AG04450 (cell line): ENCODE measurements around the gene EBI3. TPM values are rescaled to one million over a fixed set of nuclear protein-coding genes. Genes with fewer than 3 reads are reported as not detected.
"Not testable (repeated sequence)": the region's sequence is repeated elsewhere in the genome, so short reads cannot be mapped to it uniquely, and the experiment has no call there.

Source experiments
- CTCF ChIA-PET: fragments of 300-600, 350-600 bp; formaldehyde crosslinking; extraction: SDS; loops from one replicate; lab custom pipeline; 2022; ENCODE audit warnings: antibody characterized with exemption, inconsistent platforms; lab: Charles Lee
- POLR2A ChIA-PET: fragments of 350-600 bp; formaldehyde crosslinking; extraction: SDS; loops from one replicate; lab custom pipeline; 2021; ENCODE audit warnings: antibody characterized with exemption, inconsistent platforms; lab: Yijun Ruan, JAX
- DNase-seq: peaks from one replicate; pipeline ENCODE4 v3.0.0-alpha.2; 2011; ENCODE audit warnings: low read depth, low spot score
- H3K27ac ChIP-seq: one replicate; pipeline ENCODE4 v1.5.1; 2012; ENCODE audit warnings: low read depth, low read length, control low read depth
- H3K27me3 ChIP-seq: one replicate; pipeline ENCODE4 v1.6.0; 2012; ENCODE audit warnings: low read length; ENCODE audit not compliant: control insufficient read depth, insufficient read depth
- H3K4me3 ChIP-seq: 2 replicates; pipeline ENCODE4 v1.5.1; 2011; ENCODE audit warnings: mild to moderate bottlenecking, low read depth, low read length, control low read depth
- H3K9me3 ChIP-seq: 2 replicates; pipeline ENCODE4 v1.5.1; 2012; ENCODE audit warnings: low read length; ENCODE audit not compliant: control insufficient read depth, insufficient read depth
- polyA plus RNA-seq: library from polyadenylated mRNA; depleted of rRNA; stranded (reverse); fragments of >200 nt; gene quantifications from 2 replicates; pipeline ENCODE4 v1.2.3, GENCODE V29; 2011
- TF ChIP-seq, protein P1 (sequence below): IDR thresholded peaks from 2 replicates; pipeline ENCODE4 v1.5.1; 2011; ENCODE audit warnings: low read depth, low read length, control low read depth, inconsistent platforms

EBI3 gene
- polyA plus RNA-seq, 1 experiment: 1.1 TPM

DNA sequence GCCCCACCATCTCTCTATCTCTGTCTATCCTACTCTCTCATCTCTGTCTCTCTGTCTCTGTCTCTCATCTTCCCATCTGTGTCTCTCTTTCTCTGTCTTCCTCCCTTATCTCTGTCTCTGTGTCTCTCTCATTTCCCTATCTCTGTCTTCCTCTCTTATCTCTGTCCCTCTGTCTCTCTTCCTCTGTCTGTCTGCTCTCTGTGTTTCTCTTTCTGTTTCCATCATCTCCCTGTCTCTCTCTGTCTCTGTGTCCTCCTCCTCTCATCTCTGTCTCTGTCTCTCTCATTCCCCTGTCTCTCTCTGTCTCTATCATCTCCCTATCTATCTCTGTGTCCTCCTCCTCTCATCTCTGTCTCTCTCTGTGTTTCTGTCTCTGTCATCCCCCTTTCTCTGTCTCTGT, 1.6 kb upstream of the EBI3 start:
- ChIA-PET POLR2A (no interaction called here), CTCF (no interaction called here)
- H3K4me3 ChIP-seq: no peak overlapping the region
- no peak overlapping the region for H3K27ac ChIP-seq
- no peak for DNase-seq
- H3K27me3 ChIP-seq: peaks cover 9% of the 10 kb centered on the region
- H3K9me3 ChIP-seq: no peaks in the 10 kb centered on the region; the same call in 1 of the 2 replicates
- TF ChIP-seq, protein P1, sequence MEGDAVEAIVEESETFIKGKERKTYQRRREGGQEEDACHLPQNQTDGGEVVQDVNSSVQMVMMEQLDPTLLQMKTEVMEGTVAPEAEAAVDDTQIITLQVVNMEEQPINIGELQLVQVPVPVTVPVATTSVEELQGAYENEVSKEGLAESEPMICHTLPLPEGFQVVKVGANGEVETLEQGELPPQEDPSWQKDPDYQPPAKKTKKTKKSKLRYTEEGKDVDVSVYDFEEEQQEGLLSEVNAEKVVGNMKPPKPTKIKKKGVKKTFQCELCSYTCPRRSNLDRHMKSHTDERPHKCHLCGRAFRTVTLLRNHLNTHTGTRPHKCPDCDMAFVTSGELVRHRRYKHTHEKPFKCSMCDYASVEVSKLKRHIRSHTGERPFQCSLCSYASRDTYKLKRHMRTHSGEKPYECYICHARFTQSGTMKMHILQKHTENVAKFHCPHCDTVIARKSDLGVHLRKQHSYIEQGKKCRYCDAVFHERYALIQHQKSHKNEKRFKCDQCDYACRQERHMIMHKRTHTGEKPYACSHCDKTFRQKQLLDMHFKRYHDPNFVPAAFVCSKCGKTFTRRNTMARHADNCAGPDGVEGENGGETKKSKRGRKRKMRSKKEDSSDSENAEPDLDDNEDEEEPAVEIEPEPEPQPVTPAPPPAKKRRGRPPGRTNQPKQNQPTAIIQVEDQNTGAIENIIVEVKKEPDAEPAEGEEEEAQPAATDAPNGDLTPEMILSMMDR: no peak

DNA sequence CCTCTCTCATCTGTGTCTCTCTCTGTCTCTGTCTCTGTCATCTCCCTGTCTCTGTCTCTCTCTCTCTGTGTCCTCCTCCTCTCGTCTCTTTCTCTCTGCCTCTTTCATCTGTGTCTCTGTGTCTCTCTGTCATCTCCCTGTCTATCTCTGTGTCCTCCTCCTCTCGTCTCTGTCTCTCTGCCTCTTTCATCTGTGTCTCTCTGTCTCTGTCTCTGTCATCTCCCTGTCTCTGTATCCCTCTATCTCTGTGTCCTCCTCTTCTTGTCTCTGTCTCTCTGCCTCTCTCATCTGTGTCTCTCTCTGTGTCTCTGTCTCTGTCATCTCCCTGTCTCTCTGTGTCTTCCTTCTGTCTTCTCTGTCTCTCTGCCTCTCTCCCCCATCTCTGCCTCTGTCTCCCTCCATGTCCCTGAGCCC, 551 bp upstream of the EBI3 start:
- CTCF ChIA-PET: no interaction called here
- H3K27ac ChIP-seq: no peak overlapping the region

DNA sequence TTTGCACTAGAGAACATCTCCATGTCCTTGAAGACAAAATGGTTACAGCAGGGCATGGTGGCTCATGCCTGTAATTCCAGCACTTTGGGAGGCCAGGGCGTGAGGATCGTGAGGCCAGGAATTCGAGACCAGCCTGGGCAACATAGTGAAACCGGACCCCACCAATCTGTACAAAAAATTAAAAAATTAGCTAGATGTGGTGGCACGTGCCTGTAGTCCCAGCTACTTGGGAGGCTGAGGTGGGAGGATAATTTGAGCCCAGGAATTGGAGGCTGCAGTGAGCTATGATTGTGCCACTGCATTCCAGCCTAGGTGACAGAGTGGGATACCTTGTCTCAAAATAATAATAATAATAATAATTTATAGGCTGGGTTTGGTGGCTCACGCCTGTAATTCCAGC, 914 bp downstream of the EBI3 start:
- H3K4me3 ChIP-seq, H3K27me3 ChIP-seq, H3K9me3 ChIP-seq, CTCF ChIA-PET, POLR2A ChIA-PET, DNase-seq, H3K27ac ChIP-seq: not testable (repeated sequence)

More for the DNA sequence above, 551 bp upstream of the EBI3 start:
- no peak for DNase-seq
- TF ChIP-seq, protein P1: no peak
- POLR2A ChIA-PET: interaction anchor here (1.0 kb wide), 1 partner anchor 98 kb away, joined by 3 read pairs; no protein-coding TSS in a partner anchor
- no peak overlapping the region for H3K4me3 ChIP-seq
- no peaks in the 10 kb centered on the region; the same call in 1 of the 2 replicates for H3K9me3 ChIP-seq
- H3K27me3 ChIP-seq: peaks cover 9% of the 10 kb centered on the region

DNA sequence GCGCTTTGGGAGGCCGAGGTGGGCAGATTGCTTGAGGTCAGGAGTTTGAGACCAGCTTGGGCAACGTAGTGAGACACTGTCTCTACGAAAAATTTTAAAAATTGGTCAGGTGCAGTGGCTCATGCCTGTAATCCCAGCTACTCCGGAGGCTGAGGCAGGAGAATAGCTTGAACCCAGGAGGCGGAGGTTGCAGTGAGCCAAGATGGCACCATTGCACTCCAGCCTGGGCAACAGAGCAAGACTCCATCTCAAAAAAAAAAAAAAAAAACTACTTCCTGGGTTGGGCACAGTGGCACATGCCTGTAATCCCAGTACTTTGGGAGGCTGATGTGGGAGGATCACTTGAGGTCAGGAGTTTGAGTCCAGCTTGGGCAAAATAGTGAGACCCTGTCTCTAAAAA, 2.2 kb downstream of the EBI3 start:
- DNase-seq, H3K27me3 ChIP-seq, H3K27ac ChIP-seq, H3K9me3 ChIP-seq, POLR2A ChIA-PET, H3K4me3 ChIP-seq: not testable (repeated sequence)
- CTCF ChIA-PET: interaction anchor here (0.6 kb wide), 1 partner anchor 309 kb away, joined by 3 read pairs; no protein-coding TSS in a partner anchor

DNA sequence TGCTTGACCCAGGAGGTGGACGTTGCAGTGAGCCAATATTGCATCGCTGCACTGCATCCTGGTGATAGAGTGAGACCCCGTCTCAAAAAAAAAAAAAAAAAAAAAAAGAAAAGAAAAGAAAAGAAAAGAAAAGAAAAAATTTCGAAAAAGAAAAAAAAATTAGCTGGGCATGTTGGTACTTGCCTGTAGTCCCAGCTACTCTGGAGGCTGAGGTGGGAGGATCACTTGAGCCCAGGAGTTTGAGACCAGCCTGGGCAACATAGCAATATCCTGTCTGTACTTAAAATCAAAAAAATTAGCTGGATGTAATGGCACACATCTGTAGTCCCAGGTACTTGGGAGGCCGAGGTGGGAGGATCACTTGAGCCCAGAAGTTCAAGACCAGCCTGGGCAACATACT, 2.8 kb downstream of the EBI3 start:
- H3K27me3 ChIP-seq, DNase-seq, H3K9me3 ChIP-seq, H3K4me3 ChIP-seq, H3K27ac ChIP-seq: not testable (repeated sequence)
- ChIA-PET POLR2A (interaction anchor here (0.6 kb wide), 2 partner anchors 156 to 1527 kb away, joined by 3 to 4 read pairs; no protein-coding TSS in a partner anchor), CTCF (interaction anchor here (0.6 to 1.4 kb wide), 4 partner anchors 23 to 309 kb away, joined by 3 to 4 read pairs (median 4); no protein-coding TSS in a partner anchor)

DNA sequence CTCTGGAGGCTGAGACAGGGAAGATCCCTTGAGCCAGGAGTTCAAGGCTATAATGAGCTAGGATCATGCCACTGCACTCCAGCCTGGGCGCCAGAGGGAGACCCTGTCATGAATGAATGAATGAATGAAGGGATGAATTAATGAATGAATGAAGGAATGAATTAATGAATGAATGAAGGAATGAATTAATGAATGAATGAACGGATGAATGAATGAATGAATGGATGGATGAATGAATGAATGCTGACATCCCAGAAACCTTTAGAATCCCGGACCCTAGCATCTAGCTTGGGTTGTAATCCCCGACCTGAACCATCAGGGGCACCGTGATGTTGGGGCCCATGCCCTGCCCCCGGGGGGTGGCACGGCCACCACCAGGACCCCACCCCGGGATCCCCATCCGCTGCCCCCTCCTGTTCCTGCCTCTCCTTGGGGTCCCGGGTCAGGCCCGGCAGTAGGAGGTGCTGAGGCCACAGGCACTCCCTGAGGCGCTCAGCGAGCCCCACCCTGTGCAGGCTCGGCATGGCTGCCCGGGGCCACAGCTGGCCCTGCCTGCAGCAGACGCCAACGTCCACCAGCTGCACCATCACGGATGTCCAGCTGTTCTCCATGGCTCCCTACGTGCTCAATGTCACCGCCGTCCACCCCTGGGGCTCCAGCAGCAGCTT, 3.4 kb downstream of the EBI3 start:
- DNase-seq: no peak
- H3K4me3 ChIP-seq: no peak overlapping the region
- H3K27me3 ChIP-seq: peaks cover 6% of the 10 kb centered on the region
- ChIA-PET POLR2A (interaction anchor here (0.6 kb wide), 2 partner anchors 156 to 1526 kb away, joined by 3 to 4 read pairs; no protein-coding TSS in a partner anchor), CTCF (interaction anchor here (0.6 to 1.4 kb wide), 5 partner anchors 10 to 433 kb away, joined by 3 to 5 read pairs (median 4); no protein-coding TSS in a partner anchor)
- TF ChIP-seq, protein P1: no peak
- H3K27ac ChIP-seq: no peak overlapping the region
- no peaks in the 10 kb centered on the region; the same call in 1 of the 2 replicates for H3K9me3 ChIP-seq
